8988T (cell line): ENCODE measurements around the gene PDE11A.
"Not testable (repeated sequence)": the region's sequence is repeated elsewhere in the genome, so short reads cannot be mapped to it uniquely, and the experiment has no call there.

Experiments
- DNase-seq: peaks from one replicate; pipeline ENCODE4 v3.0.0; 2011

The PDE11A gene

DNA sequence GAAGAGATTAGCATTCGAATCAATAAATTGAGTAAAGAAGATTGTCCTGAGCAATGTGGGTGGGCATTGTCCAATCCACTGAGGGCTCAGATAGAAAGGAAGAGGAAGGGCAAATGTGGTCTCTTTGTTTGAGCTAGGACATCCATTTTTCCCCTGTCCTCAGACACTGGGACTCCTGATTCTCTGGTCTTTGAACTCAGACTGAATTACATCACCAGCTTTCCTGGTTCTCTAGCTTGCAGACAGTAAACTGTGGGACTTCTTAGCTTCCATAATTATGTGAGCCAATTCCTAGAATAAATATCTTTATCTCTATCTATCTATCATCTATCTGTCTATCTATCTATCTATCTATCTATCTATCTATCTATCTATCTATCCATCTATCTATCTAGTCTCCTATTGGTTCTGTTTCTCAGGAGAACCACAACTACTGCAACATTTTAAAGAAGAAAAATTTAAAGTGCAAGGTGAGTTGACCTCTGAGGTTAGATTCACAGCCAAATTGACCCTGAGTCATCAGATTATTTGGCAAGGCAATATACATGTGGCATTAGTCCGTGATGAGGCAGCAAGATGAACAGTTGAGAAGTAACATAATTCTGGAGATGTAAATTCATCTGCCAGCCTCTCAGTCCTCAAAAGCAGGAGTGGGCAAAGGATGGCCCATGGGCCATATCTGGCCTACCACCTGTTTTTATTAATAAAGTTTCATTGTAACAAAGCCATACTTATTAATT, 191.4 kb downstream of the PDE11A start:
- DNase-seq = no peak

DNA sequence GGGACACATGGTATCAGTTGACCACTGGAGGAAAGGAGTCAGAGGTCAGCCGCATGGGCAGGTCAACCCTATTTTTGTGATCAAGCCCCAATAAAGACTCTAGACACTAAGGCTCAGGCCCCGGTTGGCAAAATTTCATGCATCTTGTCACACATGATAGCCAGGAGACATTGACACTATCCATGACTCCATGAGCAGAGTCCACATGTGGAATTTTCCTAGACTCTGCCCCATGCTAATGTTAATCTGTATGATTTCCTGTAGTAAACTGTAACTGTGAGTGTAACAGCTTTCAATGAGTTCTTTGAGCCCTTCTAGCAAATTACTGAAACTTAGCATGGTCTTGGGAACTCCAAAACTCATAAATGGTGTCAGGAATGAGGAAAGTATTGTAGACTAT, 192.3 kb downstream of the PDE11A start:
- DNase-seq = no peak

DNA sequence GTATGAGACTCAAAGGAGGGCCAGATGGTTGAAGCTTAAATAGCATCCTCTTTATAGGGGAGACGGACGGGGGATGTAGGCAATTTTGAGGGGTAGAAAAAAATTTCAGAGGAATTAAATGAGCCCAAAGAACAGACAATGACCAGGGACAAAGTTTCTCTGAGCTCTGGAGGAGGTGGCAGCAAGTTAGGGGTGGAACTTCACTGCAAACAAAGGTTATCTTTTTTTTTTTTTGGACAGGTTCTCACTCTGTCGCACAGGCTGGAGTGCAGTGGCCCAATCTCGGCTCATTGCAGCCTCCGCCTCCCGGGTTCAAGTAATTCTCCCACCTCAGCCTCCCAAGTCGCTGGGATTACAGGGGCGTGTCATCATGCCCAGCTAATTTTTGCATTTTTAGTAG, 195.6 kb downstream of the PDE11A start:
- DNase-seq = no peak

DNA sequence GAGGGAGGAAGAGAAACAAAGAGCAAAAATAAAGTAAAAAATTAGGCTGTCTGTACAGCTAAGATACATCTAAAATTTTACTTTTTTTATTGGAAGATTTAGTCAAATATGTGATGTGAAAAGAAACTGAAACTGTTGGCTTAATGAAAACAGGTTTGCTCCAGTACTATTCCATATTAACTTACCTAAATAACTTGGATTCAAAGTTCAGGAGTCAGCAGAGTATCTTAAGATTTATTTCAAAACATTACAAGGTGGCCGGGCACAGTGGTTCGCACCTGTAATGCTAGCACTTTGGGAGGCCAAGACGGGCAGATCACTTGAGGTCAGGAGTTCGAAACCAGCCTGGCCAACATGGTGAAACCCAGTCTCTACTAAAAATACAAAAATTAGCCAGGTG, 197.9 kb downstream of the PDE11A start:
- no peak for DNase-seq

DNA sequence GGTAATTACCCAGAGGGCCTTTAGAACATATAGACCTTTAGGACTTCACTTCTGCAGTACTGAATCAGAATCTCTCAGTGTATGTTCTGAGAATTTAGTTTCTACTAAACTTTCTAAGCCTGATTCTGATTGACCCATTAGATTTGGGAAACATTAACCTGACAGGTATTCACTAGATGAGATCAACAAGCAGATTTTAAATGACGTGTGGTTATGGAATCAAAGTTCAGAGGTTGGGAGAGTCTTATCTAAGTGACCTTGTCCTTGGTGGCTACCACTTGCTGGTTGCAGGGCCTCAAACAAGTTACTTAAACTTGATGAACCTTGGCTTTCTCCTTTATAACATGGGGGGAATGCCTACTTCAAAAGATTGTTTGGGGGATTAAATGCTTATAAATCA, 198.7 kb downstream of the PDE11A start:
- DNase-seq = no peak

DNA sequence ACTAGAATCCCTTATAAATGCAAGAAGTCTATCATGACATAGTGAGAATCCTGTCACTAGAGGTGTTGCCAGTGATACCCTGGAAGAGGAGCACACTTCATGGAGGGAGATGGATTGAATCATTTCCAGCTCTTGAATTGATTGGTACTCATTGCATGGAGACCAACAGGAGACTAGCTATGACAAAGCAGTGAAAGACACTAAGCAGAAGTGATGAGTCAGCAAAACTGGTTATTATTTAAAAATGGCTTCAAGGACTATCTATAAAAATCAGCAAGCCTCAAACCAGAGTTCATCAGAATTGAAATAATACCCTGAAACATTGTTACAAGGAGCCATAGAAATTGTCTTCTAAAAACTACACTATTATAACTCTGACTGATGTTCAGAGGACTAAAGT, 200.3 kb downstream of the PDE11A start:
- no peak for DNase-seq

DNA sequence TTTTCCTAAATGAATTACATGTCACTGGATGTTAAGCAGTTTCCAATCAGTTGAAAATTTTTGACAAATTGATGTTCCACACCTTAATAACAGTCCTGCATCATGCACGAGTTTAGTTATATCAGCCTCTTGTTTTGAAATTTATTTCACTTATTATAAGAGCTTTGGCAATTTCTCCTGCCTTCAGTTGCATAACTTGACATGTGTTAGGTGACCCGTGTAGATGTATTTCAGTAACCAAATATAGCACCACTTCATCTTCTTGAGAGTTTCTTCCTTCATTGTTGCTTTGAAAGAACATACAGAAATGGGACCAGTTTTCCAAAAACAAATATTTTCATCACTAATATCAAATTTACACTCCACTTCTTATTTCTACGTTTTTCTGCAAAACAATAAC, 202.7 kb downstream of the PDE11A start:
- DNase-seq = no peak

DNA sequence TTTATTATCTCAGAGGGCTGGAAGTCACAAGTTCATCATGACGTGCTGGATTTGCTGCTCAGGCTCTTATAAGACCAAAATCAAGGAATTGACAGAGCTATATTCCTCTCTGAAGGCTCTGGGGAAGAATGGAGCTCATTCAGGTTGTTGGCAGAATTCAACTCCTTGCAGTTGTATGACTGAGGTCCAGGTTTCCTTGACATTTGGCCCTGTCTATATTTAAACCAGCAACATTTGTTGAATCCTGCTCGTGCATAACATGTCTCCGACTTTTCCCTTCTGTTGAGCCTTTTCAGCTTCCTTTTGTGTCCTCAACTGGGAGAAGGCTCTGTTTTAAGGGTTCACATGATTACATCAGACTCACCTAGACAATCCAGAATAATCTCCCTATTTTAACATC, 203.4 kb downstream of the PDE11A start:
- DNase-seq = no peak

DNA sequence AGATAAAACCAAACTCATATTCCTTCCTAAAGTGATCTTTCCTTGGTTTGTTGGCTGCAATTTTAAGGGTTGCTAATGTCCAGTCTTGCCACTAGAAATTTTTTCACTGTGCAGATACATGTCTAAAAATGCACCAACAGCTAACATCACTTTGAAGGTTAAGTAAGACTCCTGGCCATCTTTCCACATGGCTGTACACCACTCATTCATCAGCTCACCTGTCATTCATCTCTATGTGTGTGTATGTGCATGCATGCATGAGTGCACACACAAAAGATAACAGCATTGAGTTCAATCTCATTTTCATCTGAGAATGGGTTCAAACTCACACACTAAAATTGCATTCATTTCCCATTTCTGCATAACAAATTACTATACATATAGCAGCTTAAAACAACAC, 203.8 kb downstream of the PDE11A start:
- no peak for DNase-seq

DNA sequence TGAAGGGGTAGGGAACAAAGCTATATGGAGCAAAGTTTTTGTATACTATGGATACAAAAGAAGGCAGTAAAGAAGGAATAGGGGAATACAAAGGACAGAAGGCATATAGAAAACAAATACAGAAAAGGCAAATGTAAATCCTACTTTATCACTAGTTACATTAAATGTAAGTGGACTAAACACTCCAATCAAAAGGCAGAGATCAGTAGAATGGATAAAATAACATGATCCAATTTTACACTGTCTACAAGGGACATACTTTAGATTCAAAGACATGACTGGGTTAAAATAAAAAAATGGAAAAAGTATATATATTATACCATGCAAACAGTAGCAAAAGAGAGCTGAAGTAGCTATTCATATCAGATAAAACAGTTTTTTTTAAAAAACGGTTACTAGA, 215.0 kb downstream of the PDE11A start:
- no peak for DNase-seq

DNA sequence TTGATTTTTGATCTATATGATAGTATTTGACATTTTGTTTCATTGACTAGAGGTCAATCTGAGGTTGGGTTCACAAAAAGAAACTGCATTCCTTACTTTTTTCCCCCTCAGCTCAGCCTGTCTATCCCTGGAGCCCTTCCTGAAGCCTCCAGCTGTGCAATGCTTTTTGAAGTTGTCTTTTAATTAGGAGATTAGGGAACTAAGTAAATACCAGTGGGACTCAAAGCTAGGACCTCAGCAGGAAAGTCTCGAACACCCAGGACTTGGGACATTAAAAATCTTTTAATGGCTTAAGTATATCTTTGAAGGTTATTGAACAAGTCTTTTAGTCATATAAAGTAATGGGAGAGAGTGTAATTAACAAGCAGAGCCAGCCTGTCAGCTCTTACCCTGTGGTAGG, 220.2 kb downstream of the PDE11A start:
- no peak for DNase-seq

DNA sequence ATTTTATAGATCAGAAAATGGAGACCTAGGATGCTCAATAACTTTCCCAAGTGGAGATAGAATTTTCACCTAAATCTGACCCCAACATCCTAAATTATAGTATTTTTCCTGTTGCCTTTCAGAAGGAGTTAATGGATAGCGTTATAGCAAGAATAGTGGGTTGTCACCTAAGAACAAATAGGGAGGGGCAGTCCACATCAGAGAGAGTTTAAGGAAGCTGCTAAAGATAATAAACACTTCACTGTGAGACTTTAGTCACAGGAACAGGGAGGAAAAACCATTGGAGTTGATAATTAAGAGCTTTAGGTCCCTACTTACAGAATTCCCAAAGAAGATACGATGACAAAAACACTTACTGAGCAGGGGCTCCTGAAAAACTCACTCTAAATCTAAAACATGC, 229.4 kb downstream of the PDE11A start:
- no peak for DNase-seq

DNA sequence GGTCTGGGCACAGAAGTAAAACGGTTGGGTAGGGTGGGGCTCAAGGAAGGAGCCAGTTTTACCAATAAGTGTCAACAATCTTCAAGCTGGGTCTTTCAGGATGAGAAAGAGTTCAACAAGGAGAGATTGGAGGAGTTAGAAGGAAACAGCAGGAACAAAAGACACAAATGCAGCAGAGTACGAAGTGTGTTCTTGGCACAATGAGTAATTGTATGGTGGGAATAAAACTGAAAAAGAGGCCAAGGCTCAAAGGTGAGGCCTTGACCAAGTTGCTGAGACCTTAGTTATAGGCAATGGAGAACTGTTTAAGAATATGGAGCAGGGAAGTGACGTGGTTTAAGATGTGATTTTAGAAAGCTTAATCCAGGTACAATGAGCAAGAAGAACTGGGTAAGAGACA, 230.3 kb downstream of the PDE11A start:
- no peak for DNase-seq

DNA sequence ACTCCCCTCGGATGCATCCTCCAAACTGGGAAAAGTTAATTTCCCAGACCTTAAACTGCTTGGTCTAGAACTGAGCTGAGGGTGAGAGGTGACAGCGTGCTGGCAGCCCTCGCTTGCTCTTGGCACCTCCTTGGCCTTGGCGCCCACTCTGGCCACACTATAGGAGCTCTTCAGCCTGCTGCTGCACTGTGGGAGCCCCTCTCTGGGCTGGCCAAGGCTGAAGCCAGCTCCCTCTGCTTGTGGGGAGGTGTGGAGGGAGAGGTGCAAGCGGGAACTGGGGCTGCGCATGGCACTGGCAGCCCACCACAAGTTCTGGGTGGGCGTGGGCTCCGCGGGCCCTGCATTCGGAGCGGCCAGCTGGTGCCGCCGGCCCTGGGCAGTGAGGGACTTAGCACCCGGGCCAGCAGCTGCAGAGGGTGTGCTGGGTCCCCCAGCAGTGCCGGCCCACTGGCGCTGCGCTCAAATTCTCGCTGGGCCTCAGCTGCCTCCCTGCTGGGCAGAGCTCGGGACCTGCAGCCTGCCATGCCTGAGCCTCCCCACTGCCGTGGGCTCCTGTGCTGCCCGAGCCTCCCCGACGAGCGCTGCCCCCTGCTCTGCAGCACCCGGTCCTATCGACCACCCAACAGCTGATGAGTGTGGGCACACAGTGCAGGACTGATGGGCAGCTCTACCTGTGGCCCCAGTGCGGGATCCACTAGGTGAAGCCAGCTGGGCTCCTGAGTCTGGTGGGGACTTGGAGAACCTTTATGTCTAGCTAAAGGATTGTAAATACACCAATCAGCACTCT, 237.0 kb downstream of the PDE11A start:
- DNase-seq = not testable (repeated sequence)

DNA sequence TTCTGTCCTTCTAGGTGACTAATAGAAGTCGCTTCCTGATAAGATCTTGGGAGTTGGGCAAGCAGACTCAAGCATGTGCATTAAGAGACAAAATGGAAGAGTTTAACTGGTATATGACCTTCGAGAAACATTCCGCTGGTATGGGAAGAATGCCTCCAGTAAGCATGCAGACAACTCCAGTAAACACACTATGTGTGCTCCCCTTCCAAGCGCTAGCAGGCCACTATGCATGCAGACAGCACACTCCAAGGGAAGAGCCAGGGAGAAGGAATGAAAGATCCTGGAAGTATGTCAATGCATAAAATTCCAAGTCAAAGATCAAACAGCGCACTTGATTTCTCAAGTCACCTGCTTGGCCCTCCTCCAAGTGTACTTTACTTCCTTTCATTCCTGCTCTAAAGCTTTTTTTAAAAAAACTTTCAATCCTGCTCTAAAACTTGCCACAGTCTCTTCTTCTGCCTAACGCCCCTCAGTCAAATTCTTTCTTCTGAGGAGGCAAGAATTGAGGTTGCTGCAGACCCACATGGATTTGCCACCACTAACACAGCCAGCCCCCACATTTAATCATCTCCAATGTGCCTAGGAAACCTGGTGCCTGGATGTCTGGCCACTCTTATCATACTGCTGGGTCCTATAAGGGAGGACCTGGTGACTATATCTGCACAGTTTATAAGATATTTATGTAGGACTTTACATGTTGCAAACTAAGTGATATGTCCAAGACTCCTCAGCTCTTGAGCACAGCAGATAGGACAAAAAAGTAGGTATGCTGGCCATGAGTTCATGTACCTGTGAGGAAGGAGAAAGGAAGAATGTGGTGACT, 239.8 kb downstream of the PDE11A start:
- no peak for DNase-seq

DNA sequence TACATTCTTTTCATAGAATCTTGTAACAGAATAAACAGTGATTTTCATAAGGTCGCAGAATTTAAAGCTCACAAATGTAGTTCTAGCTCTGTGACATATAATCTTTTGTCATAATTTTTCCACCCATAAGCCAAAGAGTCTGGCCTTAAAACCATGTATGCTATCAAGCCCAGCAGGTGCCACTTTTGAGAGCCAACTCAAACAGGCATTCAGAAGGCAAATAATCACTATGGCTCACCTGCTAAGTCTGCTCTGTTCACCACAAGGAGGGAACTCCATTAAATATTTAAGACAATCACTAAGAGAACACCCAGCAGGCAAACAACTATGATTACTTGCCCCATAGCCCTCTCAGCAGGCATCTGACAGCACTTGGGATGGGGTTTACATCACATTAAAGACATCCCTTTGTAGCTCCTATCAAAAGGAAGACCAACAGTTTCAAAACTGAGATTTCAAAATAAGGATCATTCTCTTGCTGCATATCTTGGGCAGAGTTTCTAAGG, 241.6 kb downstream of the PDE11A start:
- no peak for DNase-seq

DNA sequence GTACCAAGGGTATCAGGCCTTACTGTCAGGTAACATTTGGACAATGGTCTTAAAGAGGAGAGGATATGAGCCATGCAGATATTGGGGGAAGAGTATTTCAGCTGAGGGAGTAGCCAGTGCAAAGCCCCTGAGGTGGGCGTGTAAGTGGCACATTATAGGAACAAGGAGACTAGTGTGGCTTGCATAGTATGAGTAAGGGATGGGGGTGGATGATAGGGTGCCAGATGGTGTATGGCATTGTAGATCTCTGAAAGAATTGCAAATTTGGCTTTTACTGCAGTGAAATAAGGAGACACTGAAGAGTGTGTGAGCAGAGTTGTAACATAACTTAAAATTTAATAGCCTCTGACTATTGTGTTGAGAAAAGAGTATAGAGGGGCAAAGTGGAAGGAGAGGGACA, 244.0 kb downstream of the PDE11A start:
- DNase-seq = no peak

DNA sequence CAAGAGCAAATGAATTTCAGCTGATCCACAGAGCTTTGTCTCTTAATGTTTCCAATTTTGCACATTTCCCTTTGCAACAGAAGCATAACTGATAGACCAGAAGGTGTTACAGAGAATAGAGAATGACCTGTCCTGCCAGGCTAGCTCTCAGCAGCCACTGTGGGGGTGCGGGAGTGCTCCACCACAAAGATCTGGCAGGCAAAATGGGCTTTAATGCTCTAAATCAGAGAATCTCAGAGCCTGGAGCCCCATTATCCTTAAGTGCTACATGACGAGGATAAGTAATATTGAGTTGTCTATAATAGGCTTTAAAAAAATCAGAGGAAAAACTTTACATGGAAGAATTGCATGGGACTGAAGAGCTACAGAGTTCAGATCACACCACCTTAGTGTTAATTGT, 245.7 kb downstream of the PDE11A start:
- no peak for DNase-seq

DNA sequence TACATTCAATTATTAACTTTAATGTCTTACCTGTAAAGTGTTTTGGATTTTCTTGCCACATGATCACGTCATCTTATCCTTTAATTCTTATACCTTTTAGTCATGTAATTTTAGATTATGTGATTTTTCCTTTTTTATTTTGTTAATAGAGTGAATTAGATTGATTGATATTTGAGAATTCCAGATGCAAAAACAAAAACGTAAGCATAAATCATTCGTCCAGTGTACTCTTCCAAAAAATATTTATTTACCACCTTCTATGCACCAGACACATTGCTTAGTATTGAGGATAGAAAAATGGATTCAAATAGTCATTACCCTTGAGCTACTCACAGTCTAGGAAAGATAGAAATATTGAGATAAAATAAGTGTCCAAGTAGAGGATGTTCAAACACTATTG, 249.6 kb downstream of the PDE11A start:
- DNase-seq = no peak

DNA sequence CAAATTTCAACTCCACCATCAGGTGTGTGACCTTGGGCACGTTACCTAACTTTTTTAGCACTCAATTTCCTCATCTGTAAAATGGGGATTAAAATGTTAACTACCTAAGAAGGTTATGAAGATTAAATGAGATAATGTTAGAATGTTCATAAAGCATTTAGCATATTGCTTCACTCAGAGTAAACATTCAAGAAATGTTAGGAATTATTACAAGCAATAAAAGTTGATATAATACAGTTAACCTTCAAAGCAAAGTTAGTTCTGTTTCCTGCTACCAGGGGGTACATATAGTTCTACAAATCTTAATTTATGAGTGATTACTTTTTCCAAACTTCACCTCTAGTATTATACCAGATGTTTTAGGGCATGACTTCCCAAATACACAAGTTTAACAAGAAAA, 254.2 kb downstream of the PDE11A start:
- no peak for DNase-seq

DNA sequence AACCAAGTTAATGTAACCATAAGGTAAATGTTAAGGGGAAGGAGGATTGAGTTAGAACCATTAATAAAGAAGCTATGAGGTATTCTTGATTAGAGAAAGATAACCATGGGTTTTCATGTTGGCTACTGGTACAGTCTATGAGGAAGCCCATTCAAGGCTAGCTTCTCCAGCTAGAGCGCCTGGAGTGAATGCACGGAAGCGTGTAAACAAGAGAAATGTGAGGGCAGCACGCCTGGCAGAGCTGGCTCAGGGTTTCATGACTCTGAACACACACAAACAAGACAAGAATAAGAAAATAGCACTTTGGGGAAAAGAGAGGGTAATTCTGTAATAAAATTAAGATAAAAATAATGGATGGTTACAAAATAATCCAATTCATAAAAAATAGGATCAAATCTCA, 255.3 kb downstream of the PDE11A start:
- no peak for DNase-seq

DNA sequence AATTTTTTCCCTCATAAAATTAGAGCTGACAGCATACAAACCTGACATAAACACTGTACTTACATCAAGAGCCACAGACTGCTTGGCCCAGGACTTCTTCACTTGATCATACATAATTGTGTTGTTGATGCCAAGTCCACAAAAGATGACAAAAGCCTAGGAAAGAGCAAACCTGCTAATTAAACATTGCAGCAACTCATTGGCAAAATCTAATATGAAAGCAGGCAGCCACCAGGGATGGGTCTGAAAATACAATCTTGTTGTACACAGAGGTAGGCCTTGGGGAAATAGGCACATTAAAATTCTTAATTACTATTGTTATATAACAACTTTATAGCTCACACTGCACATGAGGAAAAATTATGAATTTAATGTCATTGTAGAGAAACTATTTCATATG, 255.8 kb downstream of the PDE11A start:
- no peak for DNase-seq

DNA sequence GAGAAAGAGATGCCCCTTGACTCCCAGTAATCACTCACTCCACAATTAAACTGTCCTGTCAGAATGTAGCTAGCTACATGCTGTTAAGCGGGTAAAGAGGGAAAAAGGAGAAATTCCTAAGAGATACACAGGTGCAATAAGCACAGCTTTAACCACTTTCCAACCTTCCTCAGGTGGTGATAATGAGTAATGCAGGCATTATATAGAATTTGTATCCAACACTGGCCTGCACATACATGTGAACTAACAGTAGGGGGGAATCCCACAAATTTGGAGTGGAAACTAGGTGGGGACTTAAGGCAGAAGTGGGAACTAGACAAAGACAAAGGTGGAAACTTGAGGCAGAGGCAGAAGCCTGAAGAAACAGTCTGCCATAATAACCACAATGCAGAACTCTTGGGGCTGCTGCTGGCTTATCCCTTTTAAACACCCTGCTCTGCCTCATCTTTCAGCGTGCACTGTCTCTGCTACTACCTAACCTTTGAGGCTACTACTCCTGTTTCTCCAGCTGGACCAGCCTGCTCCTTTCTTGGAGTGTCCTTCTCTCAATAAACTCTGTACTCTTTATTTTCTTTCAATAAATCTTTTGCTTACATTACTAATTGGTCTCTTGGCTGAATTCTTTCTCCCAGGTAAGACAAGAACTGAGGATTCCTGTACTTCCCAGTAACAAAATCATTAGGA, 259.7 kb downstream of the PDE11A start:
- no peak for DNase-seq
